Tibial nerve (tissue), 3 donors: Measurements from ENCODE around the gene NCF4.

Source experiments
- POLR2A ChIP-seq, 2 donors: fragments of 450-650 bp; IDR thresholded peaks; one replicate each; pipeline ENCODE4 v1.6.1; 2017; ENCODE audit warnings: antibody characterized with exemption in 2 of 2, mild to moderate bottlenecking in 2 of 2, moderate library complexity in 2 of 2
- TF ChIP-seq, protein P1 (sequence below), 5 experiments: fragments of 200-600 bp in 3 of 5; fragments of 450-650 bp in 2 of 5; sonication (generic) in 3 of 5; IDR thresholded peaks; one replicate each; pipeline ENCODE4 v1.5.1; 2016 to 2019; ENCODE audit warnings: antibody characterized with exemption in 5 of 5, mild to moderate bottlenecking in 3 of 5, moderate library complexity in 2 of 5

GRCh38 chr22:36831206-36831605 lies 29.6 kb upstream of the NCF4 start:
- TF ChIP-seq POLR2A (IDR thresholded peaks at IDR 0.05) = no peak
- TF ChIP-seq, protein P1, sequence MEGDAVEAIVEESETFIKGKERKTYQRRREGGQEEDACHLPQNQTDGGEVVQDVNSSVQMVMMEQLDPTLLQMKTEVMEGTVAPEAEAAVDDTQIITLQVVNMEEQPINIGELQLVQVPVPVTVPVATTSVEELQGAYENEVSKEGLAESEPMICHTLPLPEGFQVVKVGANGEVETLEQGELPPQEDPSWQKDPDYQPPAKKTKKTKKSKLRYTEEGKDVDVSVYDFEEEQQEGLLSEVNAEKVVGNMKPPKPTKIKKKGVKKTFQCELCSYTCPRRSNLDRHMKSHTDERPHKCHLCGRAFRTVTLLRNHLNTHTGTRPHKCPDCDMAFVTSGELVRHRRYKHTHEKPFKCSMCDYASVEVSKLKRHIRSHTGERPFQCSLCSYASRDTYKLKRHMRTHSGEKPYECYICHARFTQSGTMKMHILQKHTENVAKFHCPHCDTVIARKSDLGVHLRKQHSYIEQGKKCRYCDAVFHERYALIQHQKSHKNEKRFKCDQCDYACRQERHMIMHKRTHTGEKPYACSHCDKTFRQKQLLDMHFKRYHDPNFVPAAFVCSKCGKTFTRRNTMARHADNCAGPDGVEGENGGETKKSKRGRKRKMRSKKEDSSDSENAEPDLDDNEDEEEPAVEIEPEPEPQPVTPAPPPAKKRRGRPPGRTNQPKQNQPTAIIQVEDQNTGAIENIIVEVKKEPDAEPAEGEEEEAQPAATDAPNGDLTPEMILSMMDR (IDR thresholded peaks at IDR 0.05) = no peak
